DOHH2 (cell line): Measurements from ENCODE around the gene C16orf95.

Experiments
- H3F3A ChIP-seq: fragments of 200-600 bp; sonication (generic), shearing (Covaris generic); 2 replicates; pipeline ENCODE4 v1.6.0; 2016; ENCODE audit warnings: antibody characterized with exemption, mild to moderate bottlenecking; ENCODE audit not compliant: control insufficient read depth, insufficient read depth
- H3K27ac ChIP-seq: fragments of 200-600 bp; sonication (generic); 2 replicates; pipeline ENCODE4 v1.5.1; 2014; ENCODE audit warnings: low read depth, mild to moderate bottlenecking, low read length, moderate library complexity
- H3K27me3 ChIP-seq: fragments of 200-600 bp; sonication (generic); 2 replicates; pipeline ENCODE4 v1.6.1; 2014; ENCODE audit warnings: mild to moderate bottlenecking, low read length, mixed read lengths; ENCODE audit not compliant: control insufficient read depth
- H3K36me3 ChIP-seq: fragments of 200-600 bp; sonication (generic); 2 replicates; pipeline ENCODE4 v1.6.1; 2014; ENCODE audit warnings: mild to moderate bottlenecking, low read length, moderate library complexity, mixed read lengths; ENCODE audit not compliant: control insufficient read depth
- H3K4me1 ChIP-seq: fragments of 200-600 bp; sonication (generic); 2 replicates; pipeline ENCODE4 v1.6.1; 2014; ENCODE audit warnings: mild to moderate bottlenecking, low read length, mixed read lengths; ENCODE audit not compliant: control insufficient read depth
- H3K4me2 ChIP-seq: fragments of 200-600 bp; sonication (generic); 2 replicates; pipeline ENCODE4 v1.6.0; 2014; ENCODE audit warnings: mild to moderate bottlenecking, low read length, moderate library complexity
- H3K4me3 ChIP-seq: fragments of 200-600 bp; sonication (generic); 2 replicates; pipeline ENCODE4 v1.5.1; 2014; ENCODE audit warnings: mild to moderate bottlenecking, low read length, mixed read lengths
- H3K79me2 ChIP-seq: fragments of 200-600 bp; sonication (generic); 2 replicates; pipeline ENCODE4 v1.6.1; 2014; ENCODE audit warnings: mild to moderate bottlenecking, low read length, mixed read lengths; ENCODE audit not compliant: control insufficient read depth
- H3K9me2 ChIP-seq: fragments of 200-600 bp; sonication (generic); replicated peaks from 2 replicates; pipeline ENCODE4 v1.6.1; 2014; ENCODE audit warnings: mild to moderate bottlenecking, low read length, mixed read lengths; ENCODE audit not compliant: control insufficient read depth
- H3K9me3 ChIP-seq: fragments of 200-600 bp; sonication (generic); 2 replicates; pipeline ENCODE4 v1.6.1; 2014; ENCODE audit warnings: antibody characterized with exemption, low read length, mixed read lengths; ENCODE audit not compliant: control insufficient read depth, insufficient read depth
- H4K20me1 ChIP-seq: fragments of 200-600 bp; sonication (generic); 2 replicates; pipeline ENCODE4 v1.6.0; 2014; ENCODE audit warnings: low read depth, mild to moderate bottlenecking, antibody characterized with exemption, low read length, moderate library complexity; ENCODE audit not compliant: control insufficient read depth, insufficient read depth
- EZH2phosphoT487 ChIP-seq: fragments of 200-600 bp; sonication (generic); IDR thresholded peaks from 2 replicates; pipeline ENCODE4 v1.6.1; 2017; ENCODE audit warnings: borderline replicate concordance, mild to moderate bottlenecking, antibody characterized with exemption, low read length, moderate library complexity, mixed read lengths
- TF ChIP-seq, protein P1 (sequence below): fragments of 200-600 bp; sonication (generic); IDR thresholded peaks from one replicate; pipeline ENCODE4 v1.5.1; 2014; ENCODE audit warnings: antibody characterized with exemption, mild to moderate bottlenecking, low read depth, low read length; ENCODE audit not compliant: poor library complexity, severe bottlenecking

C16orf95 gene

DNA sequence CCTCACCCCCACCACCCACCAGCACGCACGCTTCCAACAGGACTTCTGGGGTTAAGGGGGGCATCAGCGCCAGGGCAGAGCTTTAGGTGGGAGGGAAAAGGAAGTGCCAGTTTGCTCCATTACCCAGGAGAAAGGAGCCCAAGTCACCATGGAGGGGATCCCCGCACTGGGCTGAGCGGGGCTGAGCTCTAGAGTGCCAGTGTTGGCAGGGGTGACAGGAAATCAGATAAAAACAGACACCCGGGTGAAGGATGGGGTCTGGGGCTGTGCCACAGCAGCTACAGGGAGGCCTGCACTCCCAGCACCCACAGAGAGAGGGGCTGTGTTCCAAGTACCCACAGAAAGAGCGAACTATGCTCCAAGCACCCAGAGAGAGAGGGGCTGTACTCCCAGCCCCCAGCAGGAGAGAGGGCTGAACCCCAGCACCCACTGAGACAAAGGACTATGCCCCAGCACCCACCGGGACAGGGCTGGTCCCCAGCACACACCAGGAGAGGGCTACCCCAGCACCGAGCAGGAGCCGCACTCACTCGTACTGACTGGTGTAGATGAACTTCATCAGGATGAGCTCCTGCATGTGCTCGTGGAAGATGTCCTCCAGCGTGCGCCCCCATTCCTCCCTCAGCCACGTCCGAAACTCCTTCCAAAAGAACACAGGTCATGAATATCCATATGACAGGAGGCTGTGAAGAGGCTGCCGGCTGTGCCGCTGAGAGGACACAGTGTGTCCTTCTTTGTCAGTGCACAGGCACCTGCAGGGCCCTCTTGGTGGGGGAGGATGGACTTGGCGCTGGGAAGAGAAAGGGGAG lies 18.6 kb upstream of the C16orf95 start:
- no peaks in the 10 kb centered on the region for H3K27me3 ChIP-seq
- no peak overlapping the region for H3K4me3 ChIP-seq
- peaks cover 51% of the 10 kb centered on the region for H3K36me3 ChIP-seq
- 0 out of 2 replicates have a peak, but pooled peaks cover 3% of the 10 kb centered on the region for H3K79me2 ChIP-seq
- no peaks in the 10 kb centered on the region for H3K9me2 ChIP-seq
- H3K9me3 ChIP-seq = no peaks in the 10 kb centered on the region
- H3K4me1 ChIP-seq = no peaks in the 10 kb centered on the region
- no peak for TF ChIP-seq EZH2phosphoT487
- TF ChIP-seq, protein P1, sequence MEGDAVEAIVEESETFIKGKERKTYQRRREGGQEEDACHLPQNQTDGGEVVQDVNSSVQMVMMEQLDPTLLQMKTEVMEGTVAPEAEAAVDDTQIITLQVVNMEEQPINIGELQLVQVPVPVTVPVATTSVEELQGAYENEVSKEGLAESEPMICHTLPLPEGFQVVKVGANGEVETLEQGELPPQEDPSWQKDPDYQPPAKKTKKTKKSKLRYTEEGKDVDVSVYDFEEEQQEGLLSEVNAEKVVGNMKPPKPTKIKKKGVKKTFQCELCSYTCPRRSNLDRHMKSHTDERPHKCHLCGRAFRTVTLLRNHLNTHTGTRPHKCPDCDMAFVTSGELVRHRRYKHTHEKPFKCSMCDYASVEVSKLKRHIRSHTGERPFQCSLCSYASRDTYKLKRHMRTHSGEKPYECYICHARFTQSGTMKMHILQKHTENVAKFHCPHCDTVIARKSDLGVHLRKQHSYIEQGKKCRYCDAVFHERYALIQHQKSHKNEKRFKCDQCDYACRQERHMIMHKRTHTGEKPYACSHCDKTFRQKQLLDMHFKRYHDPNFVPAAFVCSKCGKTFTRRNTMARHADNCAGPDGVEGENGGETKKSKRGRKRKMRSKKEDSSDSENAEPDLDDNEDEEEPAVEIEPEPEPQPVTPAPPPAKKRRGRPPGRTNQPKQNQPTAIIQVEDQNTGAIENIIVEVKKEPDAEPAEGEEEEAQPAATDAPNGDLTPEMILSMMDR = no peak
- H3K4me2 ChIP-seq = no peak overlapping the region
- no peaks in the 10 kb centered on the region for H4K20me1 ChIP-seq
- no peaks in the 10 kb centered on the region for H3F3A ChIP-seq
- H3K27ac ChIP-seq = no peak overlapping the region

DNA sequence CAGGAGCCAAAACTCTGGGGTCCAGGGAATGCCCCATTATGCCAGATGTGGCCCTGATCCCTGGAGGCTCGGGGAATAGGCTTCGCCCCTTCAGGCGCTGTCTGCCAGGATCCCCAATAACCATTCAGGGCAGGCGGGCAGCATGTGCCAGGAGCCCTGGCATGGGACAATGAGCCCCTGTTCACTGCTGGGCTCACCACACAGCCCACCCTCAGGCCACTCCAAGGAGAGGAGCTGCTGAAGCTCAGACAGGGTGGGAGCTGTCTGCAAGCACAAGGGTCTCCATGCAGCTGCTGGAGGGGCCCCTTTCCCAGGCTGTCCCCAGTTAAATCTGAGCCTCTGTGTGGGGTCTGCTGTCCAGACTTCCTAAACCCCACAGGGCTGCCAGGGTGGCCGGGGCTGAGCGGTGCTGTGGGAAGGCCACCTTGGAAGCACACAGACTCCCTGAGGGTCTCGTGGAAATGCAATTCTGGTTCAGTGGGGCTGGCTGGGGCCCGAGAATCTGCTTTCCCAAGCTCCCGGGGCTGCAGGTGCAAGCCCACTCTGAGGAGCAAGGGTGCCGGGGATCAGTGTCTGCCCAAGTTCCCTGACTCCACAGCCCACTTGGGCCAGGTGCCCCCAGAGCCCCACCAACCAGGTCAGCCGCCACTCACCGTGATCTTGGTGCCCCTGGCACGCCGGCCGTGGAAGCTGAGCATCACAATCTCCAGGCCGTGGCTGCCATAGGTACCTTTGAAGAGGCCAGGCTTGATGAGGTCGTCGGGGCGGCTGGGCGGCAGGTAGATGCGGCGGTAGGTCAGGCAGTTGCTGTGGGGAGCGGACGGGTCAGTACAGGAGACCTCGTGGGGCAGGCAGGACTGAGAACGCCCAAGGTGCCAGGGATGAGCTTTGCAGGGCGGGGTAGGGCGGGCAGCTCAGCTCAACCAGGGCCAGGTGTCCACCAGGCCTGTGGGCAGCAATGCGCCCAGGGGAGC lies 17.7 kb upstream of the C16orf95 start:
- H4K20me1 ChIP-seq = no peaks in the 10 kb centered on the region
- H3K9me3 ChIP-seq = no peaks in the 10 kb centered on the region
- TF ChIP-seq EZH2phosphoT487 = no peak
- no peak overlapping the region for H3K4me3 ChIP-seq
- H3K79me2 ChIP-seq = 0 out of 2 replicates have a peak, but pooled peaks cover 3% of the 10 kb centered on the region
- H3K4me2 ChIP-seq = no peak overlapping the region
- H3K36me3 ChIP-seq = peaks cover 60% of the 10 kb centered on the region
- H3K9me2 ChIP-seq = no peaks in the 10 kb centered on the region
- H3K4me1 ChIP-seq = no peaks in the 10 kb centered on the region
- H3F3A ChIP-seq = no peaks in the 10 kb centered on the region
- no peak overlapping the region for H3K27ac ChIP-seq
- no peaks in the 10 kb centered on the region for H3K27me3 ChIP-seq

DNA sequence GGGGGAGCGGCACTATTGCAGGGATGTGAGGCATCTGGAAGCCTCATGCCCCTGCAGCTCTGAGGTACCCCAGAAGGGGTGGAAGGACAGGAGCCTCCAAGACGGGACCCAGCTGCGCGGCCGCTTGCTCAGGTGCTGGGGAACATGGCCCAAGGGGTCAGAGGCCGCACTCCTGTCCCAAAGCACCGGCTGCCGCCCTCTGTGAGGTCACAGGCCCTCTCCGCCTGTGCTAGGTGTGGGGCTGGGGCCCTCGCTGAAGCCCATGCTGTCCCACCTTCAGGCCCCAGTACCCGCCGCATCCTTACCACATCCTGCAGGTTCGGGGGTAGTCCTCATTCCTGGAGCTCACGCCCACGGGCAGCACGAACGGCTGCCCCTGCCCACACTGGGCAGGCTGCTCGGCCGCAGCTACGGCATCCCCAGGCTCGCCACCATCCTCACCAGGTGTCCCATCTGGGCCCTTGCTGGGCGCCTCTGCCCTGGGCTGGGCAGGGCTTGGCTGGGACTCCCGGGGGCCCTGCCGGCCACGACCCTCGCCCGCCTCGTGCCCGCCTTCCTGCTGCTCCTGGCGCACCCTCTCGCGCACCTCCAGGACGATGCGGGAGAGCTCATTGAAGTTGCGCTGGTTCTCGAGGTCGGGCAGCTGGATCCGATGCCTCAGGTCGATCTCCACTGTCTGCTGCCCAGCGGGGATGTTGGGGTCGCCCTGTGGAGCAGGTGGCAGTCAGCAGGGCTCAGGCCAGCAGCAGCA lies 16.6 kb upstream of the C16orf95 start:
- Histone ChIP-seq H3K27me3 (no peaks in the 10 kb centered on the region), H3K27ac (no peak overlapping the region), H3K79me2 (0 out of 2 replicates have a peak, but pooled peaks cover 3% of the 10 kb centered on the region), H4K20me1 (no peaks in the 10 kb centered on the region), H3K36me3 (peaks cover 53% of the 10 kb centered on the region), H3K4me1 (no peaks in the 10 kb centered on the region), H3K4me3 (no peak overlapping the region), H3F3A (no peaks in the 10 kb centered on the region), H3K9me3 (no peaks in the 10 kb centered on the region), H3K9me2 (no peaks in the 10 kb centered on the region), H3K4me2 (no peak overlapping the region)
- TF ChIP-seq, protein P1 = no peak
- TF ChIP-seq EZH2phosphoT487 = no peak
